Measurements from ENCODE around the gene OR2T29.
"Not testable (repeated sequence)": the region's sequence is repeated elsewhere in the genome, so short reads cannot be mapped to it uniquely, and the experiment has no call there.

DNA sequence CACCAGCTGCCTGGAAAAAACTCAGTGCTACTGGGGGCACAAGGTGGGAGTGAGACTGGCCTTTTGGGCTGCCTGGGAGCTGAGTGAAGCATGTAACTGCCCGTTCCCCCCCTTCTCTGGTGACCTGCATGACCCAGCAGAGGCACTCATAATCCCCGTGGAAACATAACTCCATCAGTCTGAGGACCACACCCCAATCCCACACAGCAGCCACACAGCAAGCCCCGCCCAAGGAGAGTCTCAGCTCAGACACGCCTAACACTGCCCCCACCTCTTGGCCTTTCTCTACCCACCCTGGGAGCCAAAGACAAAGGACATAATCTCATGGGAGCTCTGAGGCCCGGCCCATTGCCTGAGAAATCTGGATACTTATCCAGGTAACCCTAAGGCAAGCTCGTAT lies 11.5 kb downstream of the OR2T29 start:
- not testable (repeated sequence) for TF ChIP-seq ELF4 (CRISPR knock-in tag; IDR thresholded peaks at IDR 0.05; ENCODE audit: borderline replicate concordance); ZSCAN25 (CRISPR knock-in tag; IDR thresholded peaks at IDR 0.05); NFE2L1 (CRISPR knock-in tag; IDR thresholded peaks at IDR 0.05; ENCODE audit: borderline replicate concordance); SATB2 (CRISPR knock-in tag; IDR thresholded peaks at IDR 0.05); EZH2 (conservative IDR thresholded peaks at IDR 0.05; ENCODE audit: low read depth, low read length); MEIS2 (CRISPR knock-in tag; IDR thresholded peaks at IDR 0.05); ZFX (CRISPR knock-in tag; IDR thresholded peaks at IDR 0.05; ENCODE audit: low read depth); ZBTB38 (CRISPR knock-in tag; IDR thresholded peaks at IDR 0.05); CAMTA2 (CRISPR knock-in tag; IDR thresholded peaks at IDR 0.05; ENCODE audit: borderline replicate concordance); ZNF180 (CRISPR knock-in tag; IDR thresholded peaks at IDR 0.05; ENCODE audit: borderline replicate concordance, low read depth)
- TF ChIP-seq, protein P1, sequence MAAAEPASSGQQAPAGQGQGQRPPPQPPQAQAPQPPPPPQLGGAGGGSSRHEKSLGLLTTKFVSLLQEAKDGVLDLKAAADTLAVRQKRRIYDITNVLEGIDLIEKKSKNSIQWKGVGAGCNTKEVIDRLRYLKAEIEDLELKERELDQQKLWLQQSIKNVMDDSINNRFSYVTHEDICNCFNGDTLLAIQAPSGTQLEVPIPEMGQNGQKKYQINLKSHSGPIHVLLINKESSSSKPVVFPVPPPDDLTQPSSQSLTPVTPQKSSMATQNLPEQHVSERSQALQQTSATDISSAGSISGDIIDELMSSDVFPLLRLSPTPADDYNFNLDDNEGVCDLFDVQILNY (CRISPR knock-in tag; conservative IDR thresholded peaks at IDR 0.05), result not testable (repeated sequence)
- TF ChIP-seq, protein P2, sequence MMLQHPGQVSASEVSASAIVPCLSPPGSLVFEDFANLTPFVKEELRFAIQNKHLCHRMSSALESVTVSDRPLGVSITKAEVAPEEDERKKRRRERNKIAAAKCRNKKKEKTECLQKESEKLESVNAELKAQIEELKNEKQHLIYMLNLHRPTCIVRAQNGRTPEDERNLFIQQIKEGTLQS (CRISPR knock-in tag; IDR thresholded peaks at IDR 0.05), result not testable (repeated sequence)
- TF ChIP-seq, protein P3, sequence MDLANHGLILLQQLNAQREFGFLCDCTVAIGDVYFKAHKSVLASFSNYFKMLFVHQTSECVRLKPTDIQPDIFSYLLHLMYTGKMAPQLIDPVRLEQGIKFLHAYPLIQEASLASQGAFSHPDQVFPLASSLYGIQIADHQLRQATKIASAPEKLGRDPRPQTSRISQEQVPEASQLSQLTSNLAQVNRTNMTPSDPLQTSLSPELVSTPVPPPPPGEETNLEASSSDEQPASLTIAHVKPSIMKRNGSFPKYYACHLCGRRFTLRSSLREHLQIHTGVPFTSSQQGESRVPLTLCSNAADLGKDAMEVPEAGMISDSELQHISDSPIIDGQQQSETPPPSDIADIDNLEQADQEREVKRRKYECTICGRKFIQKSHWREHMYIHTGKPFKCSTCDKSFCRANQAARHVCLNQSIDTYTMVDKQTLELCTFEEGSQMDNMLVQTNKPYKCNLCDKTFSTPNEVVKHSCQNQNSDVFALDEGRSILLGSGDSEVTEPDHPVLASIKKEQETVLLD (CRISPR knock-in tag; IDR thresholded peaks at IDR 0.05; ENCODE audit: low read depth), result not testable (repeated sequence)
- TF ChIP-seq, protein P4, sequence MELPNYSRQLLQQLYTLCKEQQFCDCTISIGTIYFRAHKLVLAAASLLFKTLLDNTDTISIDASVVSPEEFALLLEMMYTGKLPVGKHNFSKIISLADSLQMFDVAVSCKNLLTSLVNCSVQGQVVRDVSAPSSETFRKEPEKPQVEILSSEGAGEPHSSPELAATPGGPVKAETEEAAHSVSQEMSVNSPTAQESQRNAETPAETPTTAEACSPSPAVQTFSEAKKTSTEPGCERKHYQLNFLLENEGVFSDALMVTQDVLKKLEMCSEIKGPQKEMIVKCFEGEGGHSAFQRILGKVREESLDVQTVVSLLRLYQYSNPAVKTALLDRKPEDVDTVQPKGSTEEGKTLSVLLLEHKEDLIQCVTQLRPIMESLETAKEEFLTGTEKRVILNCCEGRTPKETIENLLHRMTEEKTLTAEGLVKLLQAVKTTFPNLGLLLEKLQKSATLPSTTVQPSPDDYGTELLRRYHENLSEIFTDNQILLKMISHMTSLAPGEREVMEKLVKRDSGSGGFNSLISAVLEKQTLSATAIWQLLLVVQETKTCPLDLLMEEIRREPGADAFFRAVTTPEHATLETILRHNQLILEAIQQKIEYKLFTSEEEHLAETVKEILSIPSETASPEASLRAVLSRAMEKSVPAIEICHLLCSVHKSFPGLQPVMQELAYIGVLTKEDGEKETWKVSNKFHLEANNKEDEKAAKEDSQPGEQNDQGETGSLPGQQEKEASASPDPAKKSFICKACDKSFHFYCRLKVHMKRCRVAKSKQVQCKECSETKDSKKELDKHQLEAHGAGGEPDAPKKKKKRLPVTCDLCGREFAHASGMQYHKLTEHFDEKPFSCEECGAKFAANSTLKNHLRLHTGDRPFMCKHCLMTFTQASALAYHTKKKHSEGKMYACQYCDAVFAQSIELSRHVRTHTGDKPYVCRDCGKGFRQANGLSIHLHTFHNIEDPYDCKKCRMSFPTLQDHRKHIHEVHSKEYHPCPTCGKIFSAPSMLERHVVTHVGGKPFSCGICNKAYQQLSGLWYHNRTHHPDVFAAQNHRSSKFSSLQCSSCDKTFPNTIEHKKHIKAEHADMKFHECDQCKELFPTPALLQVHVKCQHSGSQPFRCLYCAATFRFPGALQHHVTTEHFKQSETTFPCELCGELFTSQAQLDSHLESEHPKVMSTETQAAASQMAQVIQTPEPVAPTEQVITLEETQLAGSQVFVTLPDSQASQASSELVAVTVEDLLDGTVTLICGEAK (IDR thresholded peaks at IDR 0.05), result not testable (repeated sequence)
- TF ChIP-seq, protein P4 (CRISPR knock-in tag; IDR thresholded peaks at IDR 0.05), result not testable (repeated sequence)
